A673 (cell line): ENCODE results near the gene CFAP107. TPM values are rescaled to one million over a fixed set of nuclear protein-coding genes. Genes with fewer than 3 reads are reported as not detected.

ENCODE experiments used
- BruUV-seq: library from RNA; stranded (reverse); fragments of 400-500 nt; replicated peaks from 2 replicates; lab custom pipeline; 2021; lab: Mats Ljungman, UMichigan
- CTCF ChIA-PET: fragments of 300-600 bp; sonication (Branson Sonifier 250); formaldehyde crosslinking; loops from one replicate; lab custom pipeline; 2022; ENCODE audit warnings: antibody characterized with exemption; lab: Charles Lee
- POLR2A ChIA-PET: fragments of 300-600 bp; sonication (Branson Sonifier 250); formaldehyde crosslinking; loops from one replicate; lab custom pipeline; 2022; ENCODE audit warnings: antibody characterized with exemption; ENCODE audit not compliant: low non-redundant PET; lab: Charles Lee
- DNase-seq: peaks from one replicate; pipeline ENCODE4 v3.0.0-alpha.2; 2015; ENCODE audit warnings: low spot score
- H3K27ac ChIP-seq: fragments of 200-600 bp; sonication (generic); 2 replicates; pipeline ENCODE4 v1.5.1; 2016; ENCODE audit warnings: mixed run types, low read depth, mild to moderate bottlenecking, mixed read lengths, antibody characterized with exemption, low read length; ENCODE audit not compliant: poor library complexity, severe bottlenecking
- H3K27me3 ChIP-seq: fragments of 200-600 bp; sonication (generic); replicated peaks from 2 replicates; pipeline ENCODE4 v1.6.1; 2017; ENCODE audit warnings: mixed run types, low read depth, mild to moderate bottlenecking, mixed read lengths, antibody characterized with exemption, low read length; ENCODE audit not compliant: insufficient read depth, poor library complexity
- H3K36me3 ChIP-seq: fragments of 200-600 bp; sonication (generic); 2 replicates; pipeline ENCODE4 v1.6.1; 2016; ENCODE audit warnings: mixed run types, mild to moderate bottlenecking, mixed read lengths, antibody characterized with exemption, low read length; ENCODE audit not compliant: insufficient read depth, poor library complexity, severe bottlenecking
- H3K4me1 ChIP-seq: fragments of 200-600 bp; sonication (generic); 2 replicates; pipeline ENCODE4 v1.6.1; 2017; ENCODE audit warnings: mixed run types, mild to moderate bottlenecking, mixed read lengths, antibody characterized with exemption, low read length; ENCODE audit not compliant: insufficient read depth, poor library complexity, severe bottlenecking
- H3K4me3 ChIP-seq: fragments of 200-600 bp; sonication (generic); 2 replicates; pipeline ENCODE4 v1.5.1; 2016; ENCODE audit warnings: low read depth, mixed run types, mild to moderate bottlenecking, mixed read lengths, low read length; ENCODE audit not compliant: poor library complexity, severe bottlenecking
- H3K9me3 ChIP-seq: fragments of 200-600 bp; sonication (generic); 2 replicates; pipeline ENCODE4 v1.6.1; 2016; ENCODE audit warnings: mixed run types, low read depth, mild to moderate bottlenecking, mixed read lengths, antibody characterized with exemption, low read length; ENCODE audit not compliant: poor library complexity, severe bottlenecking
- EZH2 ChIP-seq: fragments of 200-600 bp; sonication (generic); IDR thresholded peaks from 2 replicates; pipeline ENCODE4 v1.6.1; 2017; ENCODE audit warnings: borderline replicate concordance, low read depth, mild to moderate bottlenecking, mixed read lengths, antibody characterized with exemption, low read length; ENCODE audit not compliant: poor library complexity, severe bottlenecking
- intact Hi-C: fragments of 100-400 bp; cut with micrococcal nuclease; formaldehyde crosslinking; loops from one replicate; pipeline ENCODE4 v1.10.0; 2022; ENCODE audit not compliant: unreplicated experiment
- total RNA-seq: library from RNA; stranded (reverse); gene quantifications from 2 replicates; pipeline ENCODE4 v1.2.3, GENCODE V29; 2021
- TF ChIP-seq, protein P1 (sequence below): fragments of 300-800, 200-600 bp; sonication (generic); conservative IDR thresholded peaks from 2 replicates; pipeline ENCODE4 v1.5.1; 2017; ENCODE audit warnings: low read depth, mild to moderate bottlenecking, antibody characterized with exemption, low read length, moderate library complexity, mixed read lengths

CFAP107 gene
- total RNA-seq, 1 experiment from 2014 or later: not detected

DNA sequence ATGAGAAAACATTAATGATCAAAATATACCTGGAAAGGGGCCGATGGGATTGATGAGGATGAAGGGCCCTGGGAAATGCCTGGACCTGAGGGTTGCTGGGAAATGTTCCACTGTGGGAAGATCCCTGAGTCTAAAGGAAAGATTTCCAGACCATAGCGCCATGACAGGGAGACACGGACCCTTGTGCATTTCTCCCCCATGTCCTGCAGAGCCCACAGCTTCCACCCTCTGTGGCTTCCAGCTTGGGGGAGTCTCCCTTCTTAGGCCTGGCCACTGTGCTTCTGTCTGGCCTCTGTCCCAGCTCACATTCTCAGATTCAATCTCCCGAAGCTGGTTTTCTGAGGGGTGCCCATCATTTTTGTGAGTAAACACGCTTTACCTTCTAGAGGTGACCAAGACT is 26.5 kb downstream of the CFAP107 start:
- no peaks in the 10 kb centered on the region for H3K9me3 ChIP-seq
- BruUV-seq: no TSS peak
- intact Hi-C loops: no loop called here

DNA sequence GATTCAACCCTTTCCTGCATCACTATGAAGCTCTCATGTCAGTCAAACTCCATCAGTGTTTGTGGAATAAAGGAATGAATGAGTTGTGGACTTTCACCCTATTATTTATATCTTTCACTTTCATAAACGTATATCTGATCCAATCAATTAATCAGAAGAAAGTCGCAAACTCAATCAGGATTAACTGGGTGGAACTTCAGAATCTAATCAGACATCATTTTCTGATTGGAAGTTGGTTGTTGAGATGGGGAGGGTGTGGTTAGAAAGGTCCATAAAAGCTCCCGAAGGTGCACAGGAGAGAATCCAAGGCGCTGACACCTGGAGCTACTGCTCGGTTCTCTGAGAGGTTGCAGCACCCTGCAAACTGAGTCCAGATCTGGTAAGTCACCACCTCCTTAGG is 27.4 kb downstream of the CFAP107 start, which contains the start of gene PRAMEF12:
Gene PRAMEF12 (plus strand): TSS at position 301 of the 400 bp plus-strand sequence. CDS start 1,130 bp downstream, outside the sequence.
- CTCF ChIA-PET: no interaction called here
- Histone ChIP-seq H3K4me1 (no peaks in the 10 kb centered on the region), H3K36me3 (no peaks in the 10 kb centered on the region), H3K9me3 (no peaks in the 10 kb centered on the region), H3K27me3 (peaks cover 5% of the 10 kb centered on the region), H3K4me3 (no peak within 1 kb of the TSS), H3K27ac (no peak within 1 kb of the TSS)
- BruUV-seq: no TSS peak
- intact Hi-C loops: no loop called here
- no peak for DNase-seq
- POLR2A ChIA-PET: no interaction called here
- TF ChIP-seq, protein P1, sequence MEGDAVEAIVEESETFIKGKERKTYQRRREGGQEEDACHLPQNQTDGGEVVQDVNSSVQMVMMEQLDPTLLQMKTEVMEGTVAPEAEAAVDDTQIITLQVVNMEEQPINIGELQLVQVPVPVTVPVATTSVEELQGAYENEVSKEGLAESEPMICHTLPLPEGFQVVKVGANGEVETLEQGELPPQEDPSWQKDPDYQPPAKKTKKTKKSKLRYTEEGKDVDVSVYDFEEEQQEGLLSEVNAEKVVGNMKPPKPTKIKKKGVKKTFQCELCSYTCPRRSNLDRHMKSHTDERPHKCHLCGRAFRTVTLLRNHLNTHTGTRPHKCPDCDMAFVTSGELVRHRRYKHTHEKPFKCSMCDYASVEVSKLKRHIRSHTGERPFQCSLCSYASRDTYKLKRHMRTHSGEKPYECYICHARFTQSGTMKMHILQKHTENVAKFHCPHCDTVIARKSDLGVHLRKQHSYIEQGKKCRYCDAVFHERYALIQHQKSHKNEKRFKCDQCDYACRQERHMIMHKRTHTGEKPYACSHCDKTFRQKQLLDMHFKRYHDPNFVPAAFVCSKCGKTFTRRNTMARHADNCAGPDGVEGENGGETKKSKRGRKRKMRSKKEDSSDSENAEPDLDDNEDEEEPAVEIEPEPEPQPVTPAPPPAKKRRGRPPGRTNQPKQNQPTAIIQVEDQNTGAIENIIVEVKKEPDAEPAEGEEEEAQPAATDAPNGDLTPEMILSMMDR: no peak
- TF ChIP-seq EZH2: no peak

More for the DNA sequence above, 26.5 kb downstream of the CFAP107 start:
- ChIA-PET POLR2A (no interaction called here), CTCF (no interaction called here)
- H3K27ac ChIP-seq: no peak overlapping the region
- TF ChIP-seq, protein P1: no peak
- no peak for TF ChIP-seq EZH2
- DNase-seq: peak; percentile 0
- peaks cover 5% of the 10 kb centered on the region for H3K27me3 ChIP-seq
- H3K4me1 ChIP-seq: no peaks in the 10 kb centered on the region
- H3K4me3 ChIP-seq: no peak overlapping the region
- H3K36me3 ChIP-seq: no peaks in the 10 kb centered on the region

DNA sequence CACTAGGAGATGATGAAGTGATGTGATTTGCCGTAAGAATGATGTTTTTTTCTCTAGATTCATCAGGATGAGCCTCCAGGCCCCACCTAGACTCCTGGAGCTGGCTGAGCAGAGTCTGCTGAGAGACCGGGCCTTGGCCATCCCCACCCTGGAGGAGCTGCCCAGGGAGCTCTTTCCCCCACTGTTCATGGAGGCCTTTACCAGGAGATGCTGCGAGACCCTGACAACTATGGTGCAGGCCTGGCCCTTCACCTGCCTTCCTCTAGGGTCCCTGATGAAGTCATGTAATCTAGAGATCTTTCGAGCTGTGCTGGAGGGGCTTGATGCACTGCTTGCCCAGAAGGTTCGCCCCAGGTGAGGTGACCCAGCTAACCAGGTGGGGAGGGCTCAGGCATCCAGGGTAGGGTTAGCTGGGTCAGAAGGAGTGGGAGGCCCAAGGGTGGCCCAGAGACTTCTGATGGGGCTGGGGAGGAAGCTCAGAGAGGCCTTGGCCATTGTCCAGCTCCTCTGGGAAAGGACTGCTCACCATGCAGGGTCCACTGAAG is 28.9 kb downstream of the CFAP107 start:
- no peak overlapping the region for H3K4me3 ChIP-seq
- ChIA-PET CTCF (no interaction called here), POLR2A (no interaction called here)
- peaks cover 5% of the 10 kb centered on the region for H3K27me3 ChIP-seq
- no peaks in the 10 kb centered on the region for H3K36me3 ChIP-seq
- intact Hi-C loops: no loop called here
- no peaks in the 10 kb centered on the region for H3K4me1 ChIP-seq
- DNase-seq: no peak
- no TSS peak for BruUV-seq
- H3K27ac ChIP-seq: no peak overlapping the region
- TF ChIP-seq EZH2: no peak
- TF ChIP-seq, protein P1: no peak
- H3K9me3 ChIP-seq: no peaks in the 10 kb centered on the region
